Activated CD4-positive, alpha-beta T cell treated with anti-CD3 and anti-CD28 coated beads for 4 hours (primary cell): ENCODE results near the gene KIR2DL3.
"Not testable (repeated sequence)": the region's sequence is repeated elsewhere in the genome, so short reads cannot be mapped to it uniquely, and the experiment has no call there.

Experiments
- DNase-seq, 2 donors: peaks; one replicate each; pipeline ENCODE4 v3.0.0-alpha.2; 2020

Gene KIR2DL3

GRCh38 chr19:54738306-54738705 is at the start of gene KIR2DL3:
Gene KIR2DL3, plus strand, starts transcription at chr19:54738513. Its CDS starts 33 bp downstream, at chr19:54738546.
- DNase-seq: not testable (repeated sequence)

- no peak for DNase-seq
These were observed 46.6 kb upstream of the KIR2DL3 start for GRCh38 chr19:54691582-54692297.

GRCh38 chr19:54692298-54692615 is 46.1 kb upstream of the KIR2DL3 start:
- no peak for DNase-seq

- DNase-seq: no peak
These were observed 43.7 kb upstream of the KIR2DL3 start for GRCh38 chr19:54694648-54695047.

GRCh38 chr19:54696117-54696548 is 42.2 kb upstream of the KIR2DL3 start:
- DNase-seq: no peak

GRCh38 chr19:54696766-54697165 is 41.5 kb upstream of the KIR2DL3 start:
- no peak for DNase-seq

GRCh38 chr19:54697716-54698115 is 40.6 kb upstream of the KIR2DL3 start:
- not testable (repeated sequence) for DNase-seq

GRCh38 chr19:54704928-54705327 is 33.4 kb upstream of the KIR2DL3 start:
- no peak for DNase-seq

- DNase-seq: no peak
These were observed 30.4 kb upstream of the KIR2DL3 start for GRCh38 chr19:54707962-54708361.

- no peak for DNase-seq
These were observed 29.5 kb upstream of the KIR2DL3 start for GRCh38 chr19:54708781-54709180.

- DNase-seq: no peak
These were observed 28.9 kb upstream of the KIR2DL3 start for GRCh38 chr19:54709212-54709948.

GRCh38 chr19:54709956-54710355 is 28.4 kb upstream of the KIR2DL3 start:
- not testable (repeated sequence) for DNase-seq

- DNase-seq: no peak
These were observed 14.2 kb upstream of the KIR2DL3 start, which contains the start of gene KIR3DL3 for GRCh38 chr19:54724142-54724541. Gene KIR3DL3, plus strand, starts transcription at chr19:54724442. Its CDS starts 55 bp downstream, at chr19:54724497.

GRCh38 chr19:54724644-54725043 is 13.7 kb upstream of the KIR2DL3 start:
- DNase-seq: no peak

GRCh38 chr19:54725321-54725720 is 13.0 kb upstream of the KIR2DL3 start:
- no peak for DNase-seq

- no peak for DNase-seq
These were observed 10.8 kb upstream of the KIR2DL3 start for GRCh38 chr19:54727562-54727961.

GRCh38 chr19:54728167-54728566 is 10.1 kb upstream of the KIR2DL3 start:
- no peak for DNase-seq

GRCh38 chr19:54729416-54730188 is 8.7 kb upstream of the KIR2DL3 start:
- DNase-seq: no peak

GRCh38 chr19:54731191-54731590 is 7.1 kb upstream of the KIR2DL3 start:
- DNase-seq: no peak

- DNase-seq: no peak
These were observed 402 bp downstream of the KIR2DL3 start for GRCh38 chr19:54738715-54739114.

GRCh38 chr19:54739587-54740497 is 1.5 kb downstream of the KIR2DL3 start:
- DNase-seq: no peak

- not testable (repeated sequence) for DNase-seq
These were observed 3.6 kb downstream of the KIR2DL3 start for GRCh38 chr19:54741950-54742349.
